AG04449 (cell line): ENCODE data around the gene CDON.

ENCODE experiments used
- CTCF ChIA-PET: fragments of 350-600 bp; formaldehyde crosslinking; extraction: SDS; loops from one replicate; lab custom pipeline; 2021; ENCODE audit warnings: antibody characterized with exemption; lab: Yijun Ruan, JAX
- POLR2A ChIA-PET: fragments of 400-600, 350-600 bp; formaldehyde crosslinking; extraction: SDS; loops from one replicate; lab custom pipeline; 2020; ENCODE audit warnings: antibody characterized with exemption, inconsistent platforms; lab: Yijun Ruan, JAX
- DNase-seq: peaks from one replicate; pipeline ENCODE4 v3.0.0-alpha.2; 2010; ENCODE audit warnings: low read depth, low spot score
- H3K4me3 ChIP-seq: 2 replicates; pipeline ENCODE4 v1.5.1; 2011; ENCODE audit warnings: low read depth, mild to moderate bottlenecking, control low read depth, low read length
- TF ChIP-seq, protein P1 (sequence below): IDR thresholded peaks from one replicate; pipeline ENCODE4 v1.5.1; 2011; ENCODE audit warnings: mild to moderate bottlenecking, moderate library complexity, low read length, control low read depth, inconsistent platforms; ENCODE audit not compliant: insufficient read depth; ENCODE audit errors: missing control alignments

The CDON gene

GRCh38 chr11:125939081-125939521, 123.6 kb downstream of the CDON start:
- no peak for DNase-seq
- CTCF ChIA-PET, result interaction anchor here (1.7 to 8.8 kb wide), 3 partner anchors 9 to 255 kb away, joined by 4 to 109 read pairs (median 49); no protein-coding TSS in a partner anchor
- POLR2A ChIA-PET, result no interaction called here
- no peak overlapping the region for H3K4me3 ChIP-seq
- TF ChIP-seq, protein P1, sequence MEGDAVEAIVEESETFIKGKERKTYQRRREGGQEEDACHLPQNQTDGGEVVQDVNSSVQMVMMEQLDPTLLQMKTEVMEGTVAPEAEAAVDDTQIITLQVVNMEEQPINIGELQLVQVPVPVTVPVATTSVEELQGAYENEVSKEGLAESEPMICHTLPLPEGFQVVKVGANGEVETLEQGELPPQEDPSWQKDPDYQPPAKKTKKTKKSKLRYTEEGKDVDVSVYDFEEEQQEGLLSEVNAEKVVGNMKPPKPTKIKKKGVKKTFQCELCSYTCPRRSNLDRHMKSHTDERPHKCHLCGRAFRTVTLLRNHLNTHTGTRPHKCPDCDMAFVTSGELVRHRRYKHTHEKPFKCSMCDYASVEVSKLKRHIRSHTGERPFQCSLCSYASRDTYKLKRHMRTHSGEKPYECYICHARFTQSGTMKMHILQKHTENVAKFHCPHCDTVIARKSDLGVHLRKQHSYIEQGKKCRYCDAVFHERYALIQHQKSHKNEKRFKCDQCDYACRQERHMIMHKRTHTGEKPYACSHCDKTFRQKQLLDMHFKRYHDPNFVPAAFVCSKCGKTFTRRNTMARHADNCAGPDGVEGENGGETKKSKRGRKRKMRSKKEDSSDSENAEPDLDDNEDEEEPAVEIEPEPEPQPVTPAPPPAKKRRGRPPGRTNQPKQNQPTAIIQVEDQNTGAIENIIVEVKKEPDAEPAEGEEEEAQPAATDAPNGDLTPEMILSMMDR, result no peak

GRCh38 chr11:125938418-125938817, 124.2 kb downstream of the CDON start:
- ChIA-PET POLR2A (no interaction called here), CTCF (interaction anchor here (0.7 to 8.8 kb wide), 4 partner anchors 8 to 256 kb away, joined by 4 to 109 read pairs (median 26); no protein-coding TSS in a partner anchor)
- DNase-seq, result no peak
- TF ChIP-seq, protein P1, result no peak
- no peak overlapping the region for H3K4me3 ChIP-seq

- POLR2A ChIA-PET, result no interaction called here
- CTCF ChIA-PET, result interaction anchor here (2.0 to 2.7 kb wide), 2 partner anchors 14 to 258 kb away, joined by 8 to 10 read pairs; no protein-coding TSS in a partner anchor
- no peak overlapping the region for H3K4me3 ChIP-seq
Observed at GRCh38 chr11:125935618-125936199, 127.0 kb downstream of the CDON start.

DNA sequence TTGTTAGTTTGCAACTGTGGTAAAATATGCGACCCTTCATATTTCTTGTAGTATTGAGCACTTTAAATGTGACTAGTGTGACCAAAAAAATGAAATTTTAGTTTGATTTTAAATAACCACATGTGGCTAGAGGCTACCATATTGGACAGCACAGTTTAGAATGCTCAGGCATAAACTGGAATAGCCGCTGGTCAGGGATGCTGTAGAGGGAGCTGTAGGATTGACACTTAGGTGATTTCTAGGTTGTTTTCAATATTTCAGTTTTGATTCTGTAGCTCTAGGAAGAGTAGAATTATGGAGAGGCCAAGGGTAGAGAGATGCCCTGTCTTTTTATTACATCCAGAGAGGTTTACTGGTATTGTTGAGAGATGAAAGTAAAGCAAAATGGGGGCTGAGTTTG, 127.6 kb downstream of the CDON start:
- DNase-seq, result no peak
- CTCF ChIA-PET, result interaction anchor here (2.7 kb wide), 1 partner anchor 259 kb away, joined by 10 read pairs; no protein-coding TSS in a partner anchor
- POLR2A ChIA-PET, result no interaction called here
- H3K4me3 ChIP-seq, result no peak overlapping the region
- TF ChIP-seq, protein P1, result no peak

More at GRCh38 chr11:125935618-125936199, 127.0 kb downstream of the CDON start:
- TF ChIP-seq, protein P1, result no peak
- no peak for DNase-seq

GRCh38 chr11:125934473-125934872, 128.2 kb downstream of the CDON start:
- H3K4me3 ChIP-seq, result no peak overlapping the region
- CTCF ChIA-PET, result interaction anchor here (2.7 kb wide), 1 partner anchor 260 kb away, joined by 10 read pairs; no protein-coding TSS in a partner anchor
- POLR2A ChIA-PET, result no interaction called here
- DNase-seq, result no peak
- TF ChIP-seq, protein P1, result no peak

DNA sequence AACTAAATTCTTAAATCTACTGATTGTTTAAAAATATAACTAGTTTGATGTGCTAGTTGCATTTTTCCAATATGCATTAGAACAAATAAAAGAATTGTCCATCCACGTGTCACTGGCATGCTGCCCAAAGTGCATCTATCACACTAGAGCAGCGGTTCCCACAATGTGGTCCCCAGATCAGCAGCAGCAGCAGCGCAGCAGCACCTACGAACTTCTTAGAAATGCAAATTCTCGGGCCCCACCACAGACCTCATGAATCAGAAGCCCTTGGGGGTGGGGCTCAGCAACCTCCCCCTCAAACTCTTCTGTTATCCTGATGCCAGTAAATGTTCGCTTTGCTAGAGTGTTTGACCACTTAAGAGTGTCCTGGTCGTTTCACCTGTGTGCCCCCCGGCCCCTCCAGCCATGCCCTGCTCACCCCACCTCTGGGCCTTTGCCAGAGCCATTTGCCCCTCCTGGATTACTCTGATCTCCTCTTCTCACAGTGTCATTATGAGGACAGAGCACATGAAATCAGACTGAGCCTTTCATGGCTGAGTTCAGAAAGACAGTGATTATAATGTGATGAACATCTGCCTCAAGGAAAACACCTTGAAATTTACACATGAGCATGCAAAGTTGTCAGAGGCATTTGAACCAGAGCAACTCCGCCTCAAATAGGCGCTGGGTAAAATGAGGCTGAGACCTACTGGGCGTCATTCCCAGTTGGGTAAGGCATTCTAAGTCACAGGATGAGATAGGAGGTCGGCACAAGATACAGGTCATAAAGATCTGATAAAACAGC, 129.4 kb downstream of the CDON start:
- no peak overlapping the region for H3K4me3 ChIP-seq
- TF ChIP-seq, protein P1, result no peak
- CTCF ChIA-PET, result interaction anchor here (6.6 to 12.7 kb wide), 2 partner anchors 7 to 258 kb away, joined by 49 to 293 read pairs; no protein-coding TSS in a partner anchor
- POLR2A ChIA-PET, result no interaction called here
- no peak for DNase-seq
